IPS DF 6.9 (cell line): Measurements from ENCODE around the gene HDGFL3.

ENCODE experiments used
- DNase-seq: peaks from one replicate; pipeline ENCODE4 v3.0.0-alpha.2; 2013; ENCODE audit warnings: low read depth, low spot score
- H3K27ac ChIP-seq: one replicate; pipeline ENCODE4 v1.5.1; 2013; ENCODE audit warnings: low read length, control low read depth
- H3K27me3 ChIP-seq: 2 replicates; pipeline ENCODE4 v1.6.1; 2013; ENCODE audit warnings: mild to moderate bottlenecking, low read length; ENCODE audit not compliant: control insufficient read depth, insufficient read depth
- H3K36me3 ChIP-seq: 2 replicates; pipeline ENCODE4 v1.6.1; 2013; ENCODE audit warnings: low read length; ENCODE audit not compliant: control insufficient read depth, insufficient read depth
- H3K4me1 ChIP-seq: 2 replicates; pipeline ENCODE4 v1.6.1; 2013; ENCODE audit warnings: low read length; ENCODE audit not compliant: control insufficient read depth, insufficient read depth
- H3K4me3 ChIP-seq: 2 replicates; pipeline ENCODE4 v1.5.1; 2013; ENCODE audit warnings: mild to moderate bottlenecking, low read length
- H3K9me3 ChIP-seq: 2 replicates; pipeline ENCODE4 v1.6.1; 2013; ENCODE audit warnings: low read length, inconsistent platforms; ENCODE audit not compliant: control insufficient read depth, insufficient read depth
- WGBS: extraction: QIAGEN DNeasy Blood & Tissue Kit; methylation state at CpG from one replicate; pipeline ENCODE4 v1.1.7; 2013; ENCODE audit warnings: mixed read lengths, missing lambda C conversion rate; ENCODE audit not compliant: insufficient read length, insufficient coverage; 5-methylcytosine and 5-hydroxymethylcytosine counted together

HDGFL3 gene

GRCh38 chr15:83114856-83115255 lies 92.8 kb downstream of the HDGFL3 start:
- WGBS, result no CpG with 5 or more reads among the region's 6 CpGs
- H3K4me1 ChIP-seq, result no peaks in the 10 kb centered on the region
- no peak overlapping the region for H3K27ac ChIP-seq
- no peaks in the 10 kb centered on the region for H3K9me3 ChIP-seq
- 0 out of 2 replicates have a peak, but pooled peaks cover 1% of the 10 kb centered on the region for H3K27me3 ChIP-seq
- H3K36me3 ChIP-seq, result no peaks in the 10 kb centered on the region
- H3K4me3 ChIP-seq, result no peak overlapping the region
- DNase-seq, result no peak

- Histone ChIP-seq H3K27me3 (0 out of 2 replicates have a peak, but pooled peaks cover 1% of the 10 kb centered on the region), H3K36me3 (no peaks in the 10 kb centered on the region), H3K27ac (no peak overlapping the region), H3K4me1 (no peaks in the 10 kb centered on the region), H3K4me3 (no peak overlapping the region), H3K9me3 (no peaks in the 10 kb centered on the region)
- no CpG with 5 or more reads among the region's 5 CpGs for WGBS
- DNase-seq, result no peak
Measured at GRCh38 chr15:83113881-83114674, 93.5 kb downstream of the HDGFL3 start.

- DNase-seq, result no peak
Measured at GRCh38 chr15:83112956-83113299, 94.7 kb downstream of the HDGFL3 start.

GRCh38 chr15:83112233-83112955 lies 95.2 kb downstream of the HDGFL3 start:
- no peak for DNase-seq
- Histone ChIP-seq H3K9me3 (no peaks in the 10 kb centered on the region), H3K36me3 (no peaks in the 10 kb centered on the region), H3K27ac (no peak overlapping the region), H3K27me3 (peaks cover 6% of the 10 kb centered on the region; the same call in 1 of the 2 replicates), H3K4me3 (no peak overlapping the region), H3K4me1 (0 out of 2 replicates have a peak, but pooled peaks cover 3% of the 10 kb centered on the region)
- WGBS, result no CpG with 5 or more reads among the region's 8 CpGs

More at GRCh38 chr15:83112956-83113299, 94.7 kb downstream of the HDGFL3 start:
- no peaks in the 10 kb centered on the region for H3K36me3 ChIP-seq
- H3K27ac ChIP-seq, result no peak overlapping the region
- H3K4me3 ChIP-seq, result no peak overlapping the region
- H3K9me3 ChIP-seq, result no peaks in the 10 kb centered on the region
- peaks cover 4% of the 10 kb centered on the region; the same call in 1 of the 2 replicates for H3K27me3 ChIP-seq
- no CpG with 5 or more reads among the region's 3 CpGs for WGBS
- H3K4me1 ChIP-seq, result 0 out of 2 replicates have a peak, but pooled peaks cover 3% of the 10 kb centered on the region

GRCh38 chr15:83111149-83111548 lies 96.5 kb downstream of the HDGFL3 start:
- Histone ChIP-seq H3K4me1 (peaks cover 5% of the 10 kb centered on the region; the same call in 1 of the 2 replicates), H3K27ac (no peak overlapping the region), H3K9me3 (no peaks in the 10 kb centered on the region), H3K4me3 (no peak overlapping the region), H3K27me3 (peaks cover 11% of the 10 kb centered on the region; the same call in 1 of the 2 replicates), H3K36me3 (no peaks in the 10 kb centered on the region)
- WGBS, result 100% methylated on average over 1 of the region's 3 CpGs
- no peak for DNase-seq

GRCh38 chr15:83110381-83110780 lies 97.2 kb downstream of the HDGFL3 start:
- Histone ChIP-seq H3K27ac (no peak overlapping the region), H3K9me3 (no peaks in the 10 kb centered on the region), H3K27me3 (peaks cover 11% of the 10 kb centered on the region; the same call in 1 of the 2 replicates), H3K4me1 (peaks cover 5% of the 10 kb centered on the region; the same call in 1 of the 2 replicates), H3K36me3 (no peaks in the 10 kb centered on the region), H3K4me3 (no peak overlapping the region)
- WGBS, result no CpG with 5 or more reads among the region's 3 CpGs
- no peak for DNase-seq

GRCh38 chr15:83109532-83109931 lies 98.1 kb downstream of the HDGFL3 start:
- Histone ChIP-seq H3K9me3 (no peaks in the 10 kb centered on the region), H3K4me1 (peaks cover 5% of the 10 kb centered on the region; the same call in 1 of the 2 replicates), H3K27me3 (peaks cover 11% of the 10 kb centered on the region; the same call in 1 of the 2 replicates), H3K27ac (no peak overlapping the region), H3K36me3 (no peaks in the 10 kb centered on the region), H3K4me3 (no peak overlapping the region)
- no CpG with 5 or more reads among the region's 12 CpGs for WGBS
- DNase-seq, result no peak

GRCh38 chr15:83108266-83109219 lies 99.1 kb downstream of the HDGFL3 start:
- no peak overlapping the region for H3K4me3 ChIP-seq
- H3K9me3 ChIP-seq, result no peaks in the 10 kb centered on the region
- no peak for DNase-seq
- H3K27ac ChIP-seq, result no peak overlapping the region
- H3K36me3 ChIP-seq, result no peaks in the 10 kb centered on the region
- WGBS, result no CpG with 5 or more reads among the region's 21 CpGs
- peaks cover 11% of the 10 kb centered on the region; the same call in 1 of the 2 replicates for H3K27me3 ChIP-seq
- H3K4me1 ChIP-seq, result peaks cover 5% of the 10 kb centered on the region; the same call in 1 of the 2 replicates

- no peak overlapping the region for H3K27ac ChIP-seq
Measured at GRCh38 chr15:83107841-83108181, 99.8 kb downstream of the HDGFL3 start.

More at GRCh38 chr15:83107841-83108181, 99.8 kb downstream of the HDGFL3 start:
- WGBS, result no CpG with 5 or more reads among the region's 30 CpGs
- no peaks in the 10 kb centered on the region for H3K36me3 ChIP-seq
- peak overlapping the region; percentile 64 for H3K4me3 ChIP-seq
- no peak for DNase-seq
- no peaks in the 10 kb centered on the region for H3K9me3 ChIP-seq
- peaks cover 5% of the 10 kb centered on the region; the same call in 1 of the 2 replicates for H3K4me1 ChIP-seq
- H3K27me3 ChIP-seq, result peaks cover 11% of the 10 kb centered on the region; the same call in 1 of the 2 replicates
